NCI-H69 (cell line): ENCODE results near the gene DAND5.

Experiments used
- DNase-seq: peaks from one replicate; lab custom pipeline; 2025; lab: John Stamatoyannopoulos, UW

DAND5 gene

GRCh38 chr19:12969292-12969988, at the start of gene DAND5:
Gene DAND5, plus strand, starts transcription at chr19:12969576. Its CDS starts 85 bp downstream, at chr19:12969661.
- peak; percentile 74 for DNase-seq

GRCh38 chr19:12921047-12921446, 48.3 kb upstream of the DAND5 start:
- DNase-seq, result no peak

- no peak for DNase-seq
Measured at GRCh38 chr19:12922959-12923358, 46.4 kb upstream of the DAND5 start.

GRCh38 chr19:12924621-12925310, 44.6 kb upstream of the DAND5 start:
- no peak for DNase-seq

- DNase-seq, result no peak
Measured at GRCh38 chr19:12930002-12930645, 39.3 kb upstream of the DAND5 start.

- no peak for DNase-seq
Measured at GRCh38 chr19:12932392-12933286, 36.7 kb upstream of the DAND5 start.

GRCh38 chr19:12933287-12934072, 35.9 kb upstream of the DAND5 start, which contains the start of gene FARSA:
Gene FARSA, minus strand, starts transcription at chr19:12933711. Its CDS starts 15 bp downstream, at chr19:12933696.
- peak; percentile 97 for DNase-seq

GRCh38 chr19:12935071-12935470, 34.3 kb upstream of the DAND5 start:
- DNase-seq, result no peak

GRCh38 chr19:12936582-12936981, 32.8 kb upstream of the DAND5 start:
- DNase-seq, result peak; percentile 44

- peak; percentile 93 for DNase-seq
Measured at GRCh38 chr19:12937093-12937926, 32.1 kb upstream of the DAND5 start.

GRCh38 chr19:12937927-12938778, 31.2 kb upstream of the DAND5 start, which contains the start of gene CALR:
Gene CALR, plus strand, starts transcription at chr19:12938609. Its CDS starts 71 bp downstream, at chr19:12938680.
- peak; percentile 100 for DNase-seq

- peak; percentile 75 for DNase-seq
Measured at GRCh38 chr19:12938779-12939601, 30.4 kb upstream of the DAND5 start.

GRCh38 chr19:12939975-12940423, 29.4 kb upstream of the DAND5 start:
- no peak for DNase-seq

GRCh38 chr19:12940897-12941296, 28.5 kb upstream of the DAND5 start:
- no peak for DNase-seq

- DNase-seq, result no peak
Measured at GRCh38 chr19:12943437-12944044, 25.8 kb upstream of the DAND5 start.

GRCh38 chr19:12944104-12944674, 25.2 kb upstream of the DAND5 start:
- DNase-seq, result no peak

GRCh38 chr19:12945479-12946091, 23.8 kb upstream of the DAND5 start, which contains the start of gene RAD23A:
Gene RAD23A, plus strand, starts transcription at chr19:12945862. Its CDS starts 87 bp downstream, at chr19:12945949.
- peak; percentile 99 for DNase-seq
